Astrocyte (in vitro differentiated cells and primary cell): ENCODE measurements around the gene VWF. TPM values are rescaled to one million over a fixed set of nuclear protein-coding genes. Genes with fewer than 3 reads are reported as not detected.

ENCODE experiments used
- DNase-seq: peaks from one replicate; pipeline ENCODE4 v3.0.0-alpha.2; 2010; ENCODE audit warnings: low read depth
- FAIRE-seq: peaks from 2 replicates; lab custom pipeline; 2011; peaks lifted over from hg19 to GRCh38; lab: Jason Lieb, UNC
- H2AFZ ChIP-seq: 2 replicates; pipeline ENCODE4 v1.6.0; 2012; ENCODE audit warnings: low read depth, low read length, inconsistent platforms
- H3K27ac ChIP-seq: 2 replicates; pipeline ENCODE4 v1.5.1; 2011; ENCODE audit warnings: low read depth, low read length, inconsistent platforms
- H3K27me3 ChIP-seq: 2 replicates; pipeline ENCODE4 v1.6.0; 2011; ENCODE audit warnings: low read length, inconsistent platforms; ENCODE audit not compliant: insufficient read depth
- H3K36me3 ChIP-seq: 2 replicates; pipeline ENCODE4 v1.5.1; 2011; ENCODE audit warnings: low read length, inconsistent platforms; ENCODE audit not compliant: insufficient read depth
- H3K4me1 ChIP-seq: 2 replicates; pipeline ENCODE4 v1.5.1; 2011; ENCODE audit warnings: low read length, inconsistent platforms; ENCODE audit not compliant: insufficient read depth
- H3K4me2 ChIP-seq: 2 replicates; pipeline ENCODE4 v1.6.0; 2012; ENCODE audit warnings: low read length, inconsistent platforms
- H3K4me3 ChIP-seq: 2 replicates; pipeline ENCODE4 v1.5.1; 2011; ENCODE audit warnings: low read depth, mild to moderate bottlenecking, low read length, inconsistent platforms; ENCODE audit not compliant: insufficient read depth
- H3K79me2 ChIP-seq: 2 replicates; pipeline ENCODE4 v1.6.0; 2012; ENCODE audit warnings: mild to moderate bottlenecking, low read length, inconsistent platforms; ENCODE audit not compliant: insufficient read depth
- H3K9ac ChIP-seq: 2 replicates; pipeline ENCODE4 v1.6.0; 2012; ENCODE audit warnings: mild to moderate bottlenecking, low read length, inconsistent platforms
- H3K9me3 ChIP-seq: 2 replicates; pipeline ENCODE4 v1.5.1; 2012; ENCODE audit warnings: low read depth, mild to moderate bottlenecking, low read length, inconsistent platforms; ENCODE audit not compliant: insufficient read depth
- H4K20me1 ChIP-seq: 2 replicates; pipeline ENCODE4 v1.6.0; 2012; ENCODE audit warnings: low read length, inconsistent platforms; ENCODE audit not compliant: insufficient read depth
- H3K27ac Mint-ChIP-seq: one replicate; pipeline ENCODE4 v1.8.0; 2021; ENCODE audit warnings: mild to moderate bottlenecking, mixed read lengths; ENCODE audit not compliant: unreplicated experiment
- H3K27me3 Mint-ChIP-seq: one replicate; pipeline ENCODE4 v1.8.0; 2021; ENCODE audit warnings: low read depth, mixed read lengths; ENCODE audit not compliant: unreplicated experiment
- H3K36me3 Mint-ChIP-seq: one replicate; pipeline ENCODE4 v1.8.0; 2021; ENCODE audit warnings: low read depth, mixed read lengths; ENCODE audit not compliant: unreplicated experiment
- H3K4me1 Mint-ChIP-seq: one replicate; pipeline ENCODE4 v1.8.0; 2021; ENCODE audit warnings: low read depth, mixed read lengths; ENCODE audit not compliant: unreplicated experiment
- H3K4me3 Mint-ChIP-seq: one replicate; pipeline ENCODE4 v1.8.0; 2021; ENCODE audit warnings: mild to moderate bottlenecking, moderate library complexity, mixed read lengths; ENCODE audit not compliant: unreplicated experiment
- H3K9me3 Mint-ChIP-seq: one replicate; pipeline ENCODE4 v1.8.0; 2021; ENCODE audit warnings: mild to moderate bottlenecking, mixed read lengths; ENCODE audit not compliant: unreplicated experiment
- CTCF ChIP-seq: IDR thresholded peaks from 2 replicates; pipeline ENCODE4 v1.5.1; 2011; ENCODE audit warnings: low read depth, mild to moderate bottlenecking, inconsistent platforms, low read length, moderate library complexity; ENCODE audit not compliant: insufficient read depth
- EZH2 ChIP-seq: IDR thresholded peaks from 2 replicates; pipeline ENCODE4 v1.6.1; 2012; ENCODE audit warnings: mild to moderate bottlenecking, low read length, inconsistent platforms; ENCODE audit not compliant: insufficient read depth
- total RNA-seq: library from RNA; stranded (reverse); gene quantifications from 2 replicates; pipeline ENCODE4 v1.2.1, GENCODE V29; 2021

VWF gene
- total RNA-seq, 1 donor from 2014 or later = 0.23 TPM

GRCh38 chr12:6036509-6036908, 88.0 kb downstream of the VWF start:
- Mint-ChIP-seq H3K36me3 (peaks cover 3% of the 10 kb centered on the region), H3K27me3 (no peaks in the 10 kb centered on the region), H3K4me1 (peaks cover 12% of the 10 kb centered on the region), H3K9me3 (no peaks in the 10 kb centered on the region), H3K27ac (no peak overlapping the region), H3K4me3 (no peak overlapping the region)
- Histone ChIP-seq H3K4me1 (no peaks in the 10 kb centered on the region), H4K20me1 (no peaks in the 10 kb centered on the region), H3K4me3 (no peak overlapping the region), H3K79me2 (no peaks in the 10 kb centered on the region), H3K36me3 (no peaks in the 10 kb centered on the region), H3K27ac (no peak overlapping the region), H3K9ac (no peak overlapping the region), H2AFZ (no peak overlapping the region), H3K9me3 (no peaks in the 10 kb centered on the region), H3K27me3 (no peaks in the 10 kb centered on the region), H3K4me2 (no peak overlapping the region)
- DNase-seq (no peak), FAIRE-seq (no peak)
- TF ChIP-seq EZH2 (no peak), CTCF (no peak)

- peaks cover 12% of the 10 kb centered on the region for H3K4me1 Mint-ChIP-seq
- H3K4me3 ChIP-seq = no peak overlapping the region
- H3K27ac ChIP-seq = no peak overlapping the region
- DNase-seq = no peak
- H3K79me2 ChIP-seq = no peaks in the 10 kb centered on the region
- H3K36me3 ChIP-seq = no peaks in the 10 kb centered on the region
- no peaks in the 10 kb centered on the region for H3K9me3 Mint-ChIP-seq
- no peaks in the 10 kb centered on the region for H3K27me3 Mint-ChIP-seq
- TF ChIP-seq CTCF = no peak
- no peak for TF ChIP-seq EZH2
- no peak overlapping the region for H3K9ac ChIP-seq
- no peak for FAIRE-seq
- no peak overlapping the region for H3K4me3 Mint-ChIP-seq
- no peaks in the 10 kb centered on the region for H3K9me3 ChIP-seq
- no peaks in the 10 kb centered on the region for H4K20me1 ChIP-seq
- H3K4me2 ChIP-seq = no peak overlapping the region
- no peaks in the 10 kb centered on the region for H3K4me1 ChIP-seq
- no peak overlapping the region for H2AFZ ChIP-seq
- H3K27me3 ChIP-seq = peaks cover 2% of the 10 kb centered on the region
- peak overlapping the region; percentile 51 for H3K27ac Mint-ChIP-seq
- peaks cover 3% of the 10 kb centered on the region for H3K36me3 Mint-ChIP-seq
These were observed 89.9 kb downstream of the VWF start for GRCh38 chr12:6034596-6034995.

GRCh38 chr12:6033546-6033945, 90.9 kb downstream of the VWF start:
- no peaks in the 10 kb centered on the region for H3K9me3 Mint-ChIP-seq
- TF ChIP-seq CTCF (no peak), EZH2 (no peak)
- Histone ChIP-seq H4K20me1 (no peaks in the 10 kb centered on the region), H3K27me3 (peaks cover 2% of the 10 kb centered on the region), H3K9ac (no peak overlapping the region), H3K79me2 (no peaks in the 10 kb centered on the region), H3K4me2 (no peak overlapping the region), H3K4me3 (no peak overlapping the region), H3K36me3 (no peaks in the 10 kb centered on the region), H3K9me3 (no peaks in the 10 kb centered on the region), H2AFZ (no peak overlapping the region), H3K4me1 (no peaks in the 10 kb centered on the region), H3K27ac (no peak overlapping the region)
- no peak overlapping the region for H3K4me3 Mint-ChIP-seq
- DNase-seq (peak; percentile 12), FAIRE-seq (no peak)
- peaks cover 3% of the 10 kb centered on the region for H3K36me3 Mint-ChIP-seq
- H3K27ac Mint-ChIP-seq = no peak overlapping the region
- no peaks in the 10 kb centered on the region for H3K27me3 Mint-ChIP-seq
- H3K4me1 Mint-ChIP-seq = peaks cover 12% of the 10 kb centered on the region
